ENCODE results near the gene NOL11. TPM values are rescaled to one million over a fixed set of nuclear protein-coding genes. Genes with fewer than 3 reads are reported as not detected.

Gene NOL11
- total and polyA plus RNA-seq, 12 donors: 18.3 to 67.8 (median 33.1) TPM

GRCh38 chr17:67707442-67707841, 10.3 kb upstream of the NOL11 start:
- intact Hi-C loops (cut with DNase I): no loop called here
- no peak for TF ChIP-seq POLR2A (IDR thresholded peaks at IDR 0.05)
- TF ChIP-seq, protein P1, sequence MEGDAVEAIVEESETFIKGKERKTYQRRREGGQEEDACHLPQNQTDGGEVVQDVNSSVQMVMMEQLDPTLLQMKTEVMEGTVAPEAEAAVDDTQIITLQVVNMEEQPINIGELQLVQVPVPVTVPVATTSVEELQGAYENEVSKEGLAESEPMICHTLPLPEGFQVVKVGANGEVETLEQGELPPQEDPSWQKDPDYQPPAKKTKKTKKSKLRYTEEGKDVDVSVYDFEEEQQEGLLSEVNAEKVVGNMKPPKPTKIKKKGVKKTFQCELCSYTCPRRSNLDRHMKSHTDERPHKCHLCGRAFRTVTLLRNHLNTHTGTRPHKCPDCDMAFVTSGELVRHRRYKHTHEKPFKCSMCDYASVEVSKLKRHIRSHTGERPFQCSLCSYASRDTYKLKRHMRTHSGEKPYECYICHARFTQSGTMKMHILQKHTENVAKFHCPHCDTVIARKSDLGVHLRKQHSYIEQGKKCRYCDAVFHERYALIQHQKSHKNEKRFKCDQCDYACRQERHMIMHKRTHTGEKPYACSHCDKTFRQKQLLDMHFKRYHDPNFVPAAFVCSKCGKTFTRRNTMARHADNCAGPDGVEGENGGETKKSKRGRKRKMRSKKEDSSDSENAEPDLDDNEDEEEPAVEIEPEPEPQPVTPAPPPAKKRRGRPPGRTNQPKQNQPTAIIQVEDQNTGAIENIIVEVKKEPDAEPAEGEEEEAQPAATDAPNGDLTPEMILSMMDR (IDR thresholded peaks at IDR 0.05): no peak
- no peak for DNase-seq
- Histone ChIP-seq H3K9me3 (replicated peaks in 1 of 3) (no peaks in the 10 kb centered on the region), H3K27ac (no peak overlapping the region), H3K4me3 (no peak overlapping the region), H3K36me3 (replicated peaks in 1 of 2) (no peaks in the 10 kb centered on the region), H3K27me3 (peaks cover 7% of the 10 kb centered on the region), H3K4me1 (replicated peaks in 1 of 2) (no peaks in the 10 kb centered on the region)
- WGBS, 4 donors: 68 to 83% (median 76%) methylated on average over 2 of the region's 2 CpGs

- Histone ChIP-seq H3K9me3 (replicated peaks in 1 of 3) (no peaks in the 10 kb centered on the region), H3K27me3 (peaks cover 7% of the 10 kb centered on the region), H3K27ac (no peak overlapping the region), H3K36me3 (replicated peaks in 1 of 2) (no peaks in the 10 kb centered on the region), H3K4me1 (replicated peaks in 1 of 2) (no peaks in the 10 kb centered on the region), H3K4me3 (no peak overlapping the region)
- intact Hi-C loops (cut with DNase I): no loop called here
- no peak for TF ChIP-seq POLR2A (IDR thresholded peaks at IDR 0.05)
- TF ChIP-seq, protein P1 (IDR thresholded peaks at IDR 0.05): no peak
- WGBS, 4 donors: 79 to 94% (median 84%) methylated on average over 3 of the region's 3 CpGs
- no peak for DNase-seq
These were observed 9.4 kb upstream of the NOL11 start for GRCh38 chr17:67708378-67708777.

DNA sequence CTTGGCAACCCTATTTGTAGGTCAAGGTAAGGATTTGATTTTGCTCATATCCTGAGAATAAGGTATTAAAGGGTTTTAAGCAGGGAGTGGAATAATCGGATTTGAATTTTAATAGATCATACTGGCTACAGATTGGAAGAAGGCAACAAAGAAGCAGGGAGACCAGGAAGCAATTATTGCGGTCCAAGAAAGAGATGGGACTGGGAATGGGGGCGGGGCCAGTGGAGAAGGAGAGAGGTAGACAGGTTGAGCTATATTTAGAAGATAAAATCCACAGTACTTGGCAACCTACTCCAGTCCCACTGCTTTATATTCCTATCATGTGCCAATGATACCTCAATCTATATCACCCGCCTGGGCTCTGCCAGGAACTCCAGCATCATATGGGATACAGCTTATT, 5.8 kb upstream of the NOL11 start:
- no peak for DNase-seq
- Histone ChIP-seq H3K4me1 (replicated peaks in 1 of 2) (peaks cover 3% of the 10 kb centered on the region in 2 donors), H3K36me3 (replicated peaks in 1 of 2) (no peaks in the 10 kb centered on the region), H3K4me3 (no peak overlapping the region), H3K27me3 (peaks cover under 1% of the 10 kb centered on the region), H3K27ac (no peak overlapping the region), H3K9me3 (replicated peaks in 1 of 3) (no peaks in the 10 kb centered on the region)
- 52 to 70% (median 66%) methylated on average over 4 of the region's 4 CpGs for WGBS, 4 donors
- TF ChIP-seq, protein P1 (IDR thresholded peaks at IDR 0.05): no peak
- no peak for TF ChIP-seq POLR2A (IDR thresholded peaks at IDR 0.05)
- intact Hi-C loops (cut with DNase I): no loop called here

DNA sequence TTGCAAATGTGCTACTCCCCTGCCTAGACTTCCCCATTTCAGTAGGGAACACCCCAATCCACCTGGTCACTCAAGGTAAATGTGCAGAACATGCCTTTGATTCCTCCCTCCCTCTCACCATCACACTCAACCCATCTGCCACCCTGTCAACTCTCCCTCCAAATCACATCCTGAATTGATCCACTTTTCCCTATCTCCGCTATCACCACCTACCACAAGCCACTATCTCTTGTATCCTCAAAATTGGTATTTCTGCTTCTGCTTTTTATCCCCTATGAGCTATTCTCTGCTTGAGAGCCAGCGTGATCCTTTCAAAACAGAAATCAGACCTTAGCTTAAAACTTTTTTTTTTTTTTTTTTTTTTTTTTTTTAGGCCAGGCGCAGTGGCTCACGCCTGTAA, 5.4 kb upstream of the NOL11 start:
- peaks cover 7% of the 10 kb centered on the region in 2 donors for H3K4me1 ChIP-seq (replicated peaks in 1 of 2)
- no peaks in the 10 kb centered on the region for H3K27me3 ChIP-seq
- 92 to 96% (median 94%) methylated on average over 4 of the region's 4 CpGs for WGBS, 4 donors
- TF ChIP-seq, protein P1 (IDR thresholded peaks at IDR 0.05): no peak
- TF ChIP-seq POLR2A (IDR thresholded peaks at IDR 0.05): no peak
- intact Hi-C loops (cut with DNase I): no loop called here
- DNase-seq: no peak
- no peak overlapping the region for H3K4me3 ChIP-seq
- no peak overlapping the region for H3K27ac ChIP-seq
- H3K9me3 ChIP-seq (replicated peaks in 1 of 3): no peaks in the 10 kb centered on the region
- no peaks in the 10 kb centered on the region for H3K36me3 ChIP-seq (replicated peaks in 1 of 2)
